Epidermal melanocyte (primary cell): ENCODE data around the gene CNOT4.
"Not testable (repeated sequence)": the region's sequence is repeated elsewhere in the genome, so short reads cannot be mapped to it uniquely, and the experiment has no call there.

Source experiments
- DNase-seq: peaks from one replicate; pipeline ENCODE4 v3.0.0; 2011; ENCODE audit warnings: low spot score; ENCODE audit not compliant: insufficient read length

CNOT4 gene

GRCh38 chr7:135365721-135366120 is 144.2 kb downstream of the CNOT4 start:
- DNase-seq = no peak

GRCh38 chr7:135364206-135364605 is 145.7 kb downstream of the CNOT4 start:
- no peak for DNase-seq

- no peak for DNase-seq
Measured at GRCh38 chr7:135362871-135363270, 147.0 kb downstream of the CNOT4 start.

- DNase-seq = no peak
Measured at GRCh38 chr7:135361788-135362187, 148.1 kb downstream of the CNOT4 start.

- no peak for DNase-seq
Measured at GRCh38 chr7:135359615-135360014, 150.3 kb downstream of the CNOT4 start.

GRCh38 chr7:135355377-135356048 is 154.4 kb downstream of the CNOT4 start:
- DNase-seq = no peak

GRCh38 chr7:135353832-135354231 is 156.1 kb downstream of the CNOT4 start:
- DNase-seq = no peak

- DNase-seq = no peak
Measured at GRCh38 chr7:135352285-135352684, 157.6 kb downstream of the CNOT4 start.

GRCh38 chr7:135351070-135351469 is 158.8 kb downstream of the CNOT4 start:
- DNase-seq = not testable (repeated sequence)

- no peak for DNase-seq
Measured at GRCh38 chr7:135349746-135350145, 160.2 kb downstream of the CNOT4 start.

- no peak for DNase-seq
Measured at GRCh38 chr7:135348493-135348892, 161.4 kb downstream of the CNOT4 start.

GRCh38 chr7:135343361-135343760 is 166.5 kb downstream of the CNOT4 start:
- DNase-seq = no peak

- DNase-seq = peak; percentile 50
Measured at GRCh38 chr7:135342887-135343286, 167.0 kb downstream of the CNOT4 start.

- no peak for DNase-seq
Measured at GRCh38 chr7:135341049-135341448, 168.9 kb downstream of the CNOT4 start.

GRCh38 chr7:135337977-135338550 is 171.8 kb downstream of the CNOT4 start:
- no peak for DNase-seq

GRCh38 chr7:135337506-135337905 is 172.4 kb downstream of the CNOT4 start:
- no peak for DNase-seq

- no peak for DNase-seq
Measured at GRCh38 chr7:135335628-135336139, 174.2 kb downstream of the CNOT4 start.

- no peak for DNase-seq
Measured at GRCh38 chr7:135334830-135335543, 174.9 kb downstream of the CNOT4 start.

GRCh38 chr7:135333946-135334345 is 176.0 kb downstream of the CNOT4 start:
- DNase-seq = no peak

- no peak for DNase-seq
Measured at GRCh38 chr7:135333200-135333599, 176.7 kb downstream of the CNOT4 start.

- DNase-seq = no peak
Measured at GRCh38 chr7:135330088-135330487, 179.8 kb downstream of the CNOT4 start.

- no peak for DNase-seq
Measured at GRCh38 chr7:135328526-135328925, 181.4 kb downstream of the CNOT4 start.
